Activated B cell treated with CpG ODN at 0.5 μM for 24 hours (primary cell): ENCODE results near the gene OR6Q1. TPM values are rescaled to one million over a fixed set of nuclear protein-coding genes. Genes with fewer than 3 reads are reported as not detected.

Experiments used
- ATAC-seq: fragments of 200-7000 bp; cut with Tn5 transposase; one replicate; pipeline ENCODE4 v1.10.0; 2021; ENCODE audit warnings: low read depth, mild to moderate bottlenecking, moderate library complexity
- CTCF ChIA-PET: fragments of 350-600 bp; sonication (Branson Sonifier 250); formaldehyde crosslinking; loops from one replicate; lab custom pipeline; 2021; ENCODE audit warnings: antibody characterized with exemption; lab: Charles Lee
- POLR2A ChIA-PET: fragments of 350-600 bp; sonication (Branson Sonifier 250); formaldehyde crosslinking; loops from one replicate; lab custom pipeline; 2021; ENCODE audit warnings: antibody characterized with exemption; lab: Charles Lee
- DNase-seq: peaks from one replicate; pipeline ENCODE4 v3.0.0; 2022
- H3K27ac Mint-ChIP-seq: one replicate; pipeline ENCODE4 v1.8.0; 2020; ENCODE audit warnings: mixed read lengths
- H3K27me3 Mint-ChIP-seq: one replicate; pipeline ENCODE4 v1.8.0; 2021; ENCODE audit warnings: mixed read lengths
- H3K36me3 Mint-ChIP-seq: one replicate; pipeline ENCODE4 v1.8.0; 2021; ENCODE audit warnings: low read depth, mixed read lengths
- H3K4me1 Mint-ChIP-seq: one replicate; pipeline ENCODE4 v1.8.0; 2021; ENCODE audit warnings: mixed read lengths
- H3K4me3 Mint-ChIP-seq: one replicate; pipeline ENCODE4 v1.8.0; 2020; ENCODE audit warnings: mild to moderate bottlenecking, mixed read lengths
- H3K9me3 Mint-ChIP-seq: one replicate; pipeline ENCODE4 v1.8.0; 2020; ENCODE audit warnings: mixed read lengths
- CTCF ChIP-seq: fragments of 200-600 bp; IDR thresholded peaks from one replicate; pipeline ENCODE4 v1.8.0; 2022; ENCODE audit warnings: antibody characterized with exemption, mild to moderate bottlenecking
- intact Hi-C: fragments of 100-400 bp; cut with micrococcal nuclease; formaldehyde crosslinking; loops from one replicate; pipeline ENCODE4 v1.15.1; 2024
- total RNA-seq: library from RNA; stranded (reverse); gene quantifications from 2 replicates; pipeline ENCODE4 v1.2.3, GENCODE V29; 2022

Gene OR6Q1
- total RNA-seq, 1 donor from 2014 or later, result not detected

- DNase-seq, result no peak
- no peak for TF ChIP-seq CTCF
- no peaks in the 10 kb centered on the region for H3K36me3 Mint-ChIP-seq
- H3K9me3 Mint-ChIP-seq, result peaks cover 9% of the 10 kb centered on the region
- ChIA-PET CTCF (no interaction called here), POLR2A (no interaction called here)
- intact Hi-C loops, result no loop called here
- H3K27me3 Mint-ChIP-seq, result no peaks in the 10 kb centered on the region
- no peak overlapping the region for H3K27ac Mint-ChIP-seq
- H3K4me1 Mint-ChIP-seq, result no peaks in the 10 kb centered on the region
- no peak for ATAC-seq
- no peak overlapping the region for H3K4me3 Mint-ChIP-seq
Observed at GRCh38 chr11:58034471-58034870, 3.7 kb downstream of the OR6Q1 start.

GRCh38 chr11:58039589-58039988 is 8.8 kb downstream of the OR6Q1 start:
- ATAC-seq (no peak), DNase-seq (no peak)
- ChIA-PET CTCF (no interaction called here), POLR2A (no interaction called here)
- H3K4me1 Mint-ChIP-seq, result no peaks in the 10 kb centered on the region
- TF ChIP-seq CTCF, result no peak
- intact Hi-C loops, result no loop called here
- H3K27me3 Mint-ChIP-seq, result peaks cover 4% of the 10 kb centered on the region
- H3K4me3 Mint-ChIP-seq, result no peak overlapping the region
- peaks cover 7% of the 10 kb centered on the region for H3K9me3 Mint-ChIP-seq
- H3K27ac Mint-ChIP-seq, result no peak overlapping the region
- H3K36me3 Mint-ChIP-seq, result no peaks in the 10 kb centered on the region

- POLR2A ChIA-PET, result no interaction called here
- Mint-ChIP-seq H3K9me3 (peaks cover 2% of the 10 kb centered on the region), H3K4me3 (no peak overlapping the region), H3K27me3 (peaks cover 6% of the 10 kb centered on the region), H3K27ac (no peak overlapping the region), H3K4me1 (no peaks in the 10 kb centered on the region), H3K36me3 (no peaks in the 10 kb centered on the region)
- CTCF ChIA-PET, result no interaction called here
- ATAC-seq (no peak), DNase-seq (no peak)
- no peak for TF ChIP-seq CTCF
- intact Hi-C loops, result no loop called here
Observed at GRCh38 chr11:58043379-58043778, 12.6 kb downstream of the OR6Q1 start.

GRCh38 chr11:58046231-58046630 is 15.5 kb downstream of the OR6Q1 start:
- intact Hi-C loops, result no loop called here
- no peak for ATAC-seq
- Mint-ChIP-seq H3K4me1 (no peaks in the 10 kb centered on the region), H3K27ac (no peak overlapping the region), H3K9me3 (peaks cover 2% of the 10 kb centered on the region), H3K27me3 (peaks cover 6% of the 10 kb centered on the region), H3K36me3 (no peaks in the 10 kb centered on the region), H3K4me3 (no peak overlapping the region)
- CTCF ChIA-PET, result no interaction called here
- DNase-seq, result no peak
- POLR2A ChIA-PET, result no interaction called here
- no peak for TF ChIP-seq CTCF

- intact Hi-C loops, result no loop called here
- TF ChIP-seq CTCF, result no peak
- ATAC-seq (no peak), DNase-seq (no peak)
- Mint-ChIP-seq H3K9me3 (peaks cover 2% of the 10 kb centered on the region), H3K36me3 (no peaks in the 10 kb centered on the region), H3K27ac (no peak overlapping the region), H3K4me1 (no peaks in the 10 kb centered on the region), H3K4me3 (no peak overlapping the region), H3K27me3 (peaks cover 6% of the 10 kb centered on the region)
- POLR2A ChIA-PET, result no interaction called here
- CTCF ChIA-PET, result no interaction called here
Observed at GRCh38 chr11:58047818-58048217, 17.1 kb downstream of the OR6Q1 start.
